Prostate gland (tissue), 2 donors: ENCODE data around the gene TASOR2.

Source experiments
- POLR2AphosphoS5 ChIP-seq: sonication (generic); formaldehyde crosslinking; IDR thresholded peaks from one replicate; pipeline ENCODE4 v1.6.1; 2017; ENCODE audit warnings: antibody characterized with exemption
- TF ChIP-seq, protein P1 (sequence below), 4 experiments: fragments of 200-600 bp in 2 of 4; fragments of 450-650 bp in 2 of 4; sonication (generic) in 2 of 4; IDR thresholded peaks; 1 replicate in 3 of 4; 2 replicates in 1 of 4; pipeline ENCODE4 v1.5.1; 2016 to 2019; ENCODE audit warnings: antibody characterized with exemption in 4 of 4, mild to moderate bottlenecking in 2 of 4, moderate library complexity in 2 of 4

DNA sequence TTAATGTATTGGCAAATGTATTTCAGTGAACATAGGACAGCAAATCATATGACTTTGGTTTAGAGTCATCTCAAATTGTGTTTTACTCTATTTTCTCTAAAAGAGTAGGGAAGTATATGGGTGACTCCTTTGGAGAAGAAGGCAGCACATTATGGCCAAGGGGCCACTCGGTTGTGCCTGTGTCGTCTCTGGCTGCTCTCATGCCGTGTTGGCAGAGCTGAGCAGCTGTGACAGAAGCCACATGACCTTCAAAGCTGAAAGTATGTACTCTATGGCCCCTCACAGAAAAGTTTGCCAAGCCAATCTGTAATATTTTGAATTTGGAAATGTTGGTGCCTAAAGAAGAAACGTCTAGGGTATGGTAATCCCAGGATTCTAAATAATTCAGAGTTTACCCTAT, 47.5 kb downstream of the TASOR2 start:
- TF ChIP-seq, protein P1, sequence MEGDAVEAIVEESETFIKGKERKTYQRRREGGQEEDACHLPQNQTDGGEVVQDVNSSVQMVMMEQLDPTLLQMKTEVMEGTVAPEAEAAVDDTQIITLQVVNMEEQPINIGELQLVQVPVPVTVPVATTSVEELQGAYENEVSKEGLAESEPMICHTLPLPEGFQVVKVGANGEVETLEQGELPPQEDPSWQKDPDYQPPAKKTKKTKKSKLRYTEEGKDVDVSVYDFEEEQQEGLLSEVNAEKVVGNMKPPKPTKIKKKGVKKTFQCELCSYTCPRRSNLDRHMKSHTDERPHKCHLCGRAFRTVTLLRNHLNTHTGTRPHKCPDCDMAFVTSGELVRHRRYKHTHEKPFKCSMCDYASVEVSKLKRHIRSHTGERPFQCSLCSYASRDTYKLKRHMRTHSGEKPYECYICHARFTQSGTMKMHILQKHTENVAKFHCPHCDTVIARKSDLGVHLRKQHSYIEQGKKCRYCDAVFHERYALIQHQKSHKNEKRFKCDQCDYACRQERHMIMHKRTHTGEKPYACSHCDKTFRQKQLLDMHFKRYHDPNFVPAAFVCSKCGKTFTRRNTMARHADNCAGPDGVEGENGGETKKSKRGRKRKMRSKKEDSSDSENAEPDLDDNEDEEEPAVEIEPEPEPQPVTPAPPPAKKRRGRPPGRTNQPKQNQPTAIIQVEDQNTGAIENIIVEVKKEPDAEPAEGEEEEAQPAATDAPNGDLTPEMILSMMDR (IDR thresholded peaks at IDR 0.05): no peak
- no peak for TF ChIP-seq POLR2AphosphoS5
